Sigmoid colon (tissue), 7 donors: ENCODE results near the gene TOP3A. TPM values are rescaled to one million over a fixed set of nuclear protein-coding genes. Genes with fewer than 3 reads are reported as not detected.
"Not testable (repeated sequence)": the region's sequence is repeated elsewhere in the genome, so short reads cannot be mapped to it uniquely, and the experiment has no call there.

ENCODE experiments used
- DNase-seq: peaks from one replicate; pipeline ENCODE4 v3.0.0-alpha.2; 2019
- H3K27ac ChIP-seq, 4 donors: fragments of 200-600 bp; sonication (generic); one replicate each; pipeline ENCODE4 v1.5.1; 2016 to 2019; ENCODE audit warnings: mild to moderate bottlenecking in 1 of 4
- H3K27me3 ChIP-seq, 3 donors: fragments of 200-600 bp; sonication (generic); one replicate each; pipeline ENCODE4 v1.5.1; 2019; ENCODE audit warnings: mild to moderate bottlenecking in 1 of 3
- H3K36me3 ChIP-seq, 4 donors: fragments of 200-600 bp; sonication (generic); one replicate each; pipeline ENCODE4 v1.5.1; 2016 to 2019
- H3K4me1 ChIP-seq, 4 donors: fragments of 200-600 bp; sonication (generic); one replicate each; pipeline ENCODE4 v1.5.1; 2017 to 2019
- H3K4me3 ChIP-seq, 4 donors: fragments of 200-600 bp; sonication (generic); one replicate each; pipeline ENCODE4 v1.5.1; 2017 to 2019; ENCODE audit warnings: mild to moderate bottlenecking in 2 of 4, moderate library complexity in 1 of 4
- H3K9me3 ChIP-seq, 4 donors: fragments of 200-600 bp in 3 of 4; sonication (generic) in 3 of 4; one replicate each; pipeline versions ENCODE4 v1.5.1 to v1.6.1; 2013 to 2019
- EP300 ChIP-seq, 4 donors: sonication (generic); formaldehyde crosslinking; IDR thresholded peaks; one replicate each; pipeline ENCODE4 v1.6.1; 2017; ENCODE audit warnings: antibody characterized with exemption in 4 of 4
- POLR2A ChIP-seq, 2 donors: fragments of 450-650 bp; IDR thresholded peaks; one replicate each; pipeline ENCODE4 v1.6.1; 2016; ENCODE audit warnings: antibody characterized with exemption in 2 of 2, mild to moderate bottlenecking in 2 of 2, moderate library complexity in 2 of 2
- POLR2AphosphoS5 ChIP-seq, 4 donors: sonication (generic); formaldehyde crosslinking; IDR thresholded peaks; one replicate each; pipeline ENCODE4 v1.6.1; 2017; ENCODE audit warnings: antibody characterized with exemption in 4 of 4
- WGBS, 2 donors: extraction: QIAGEN DNeasy Blood & Tissue Kit; methylation state at CpG; one replicate each; pipeline ENCODE4 v1.1.7; 2013; 5-methylcytosine and 5-hydroxymethylcytosine counted together
- intact Hi-C: fragments of 100-400 bp; cut with DNase I; formaldehyde crosslinking; loops from one replicate; pipeline ENCODE4 v1.15.1; 2023
- polyA plus RNA-seq, 3 donors: library from polyadenylated mRNA; stranded (reverse); fragments of 200-250 nt; gene quantifications; one replicate each; pipeline ENCODE4 v1.2.3, GENCODE V29; 2013
- total RNA-seq, 4 donors: library from RNA; depleted of rRNA; stranded (reverse); fragments of >200 nt; gene quantifications; one replicate each; pipeline ENCODE4 v1.1.0, GENCODE V29; 2016
- TF ChIP-seq, protein P1 (sequence below), 4 experiments: fragments of 450-650 bp in 3 of 4; fragments of 200-600 bp in 1 of 4; IDR thresholded peaks; one replicate each; pipeline ENCODE4 v1.5.1; 2016 to 2019; ENCODE audit warnings: antibody characterized with exemption in 4 of 4, mild to moderate bottlenecking in 3 of 4, moderate library complexity in 2 of 4
- donor health status: healthy with polysubstance abuse.
- donor health status: Bipolar disorder and iron deficiency.
- donor health status: healthy.

Gene TOP3A
- total and polyA plus RNA-seq, 7 donors = 5.4 to 42.4 (median 22.1) TPM

DNA sequence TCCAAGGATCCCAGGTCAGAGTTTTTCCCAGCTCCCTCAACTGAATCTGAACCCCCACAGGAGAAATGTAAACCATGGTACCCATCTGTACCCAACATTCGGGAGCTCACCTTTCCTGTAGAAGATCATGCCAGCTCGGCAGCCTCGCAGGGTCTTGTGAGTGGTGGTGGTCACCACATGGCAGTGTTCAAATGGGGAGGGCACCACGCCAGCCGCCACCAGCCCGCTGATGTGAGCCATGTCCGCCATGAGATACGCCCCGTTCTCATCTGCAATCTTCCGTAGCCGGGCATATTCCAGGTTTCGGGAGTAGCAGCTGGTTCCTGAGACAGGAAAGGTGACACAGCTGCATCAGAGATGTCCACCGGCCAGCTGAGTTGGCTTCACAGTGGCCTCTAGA lies 25.1 kb upstream of the TOP3A start:
- intact Hi-C loops = no loop called here
- peaks cover 6 to 61% (median 26%) of the 10 kb centered on the region in 4 donors for H3K36me3 ChIP-seq
- H3K27me3 ChIP-seq = no peaks in the 10 kb centered on the region
- no peak overlapping the region for H3K4me3 ChIP-seq
- TF ChIP-seq, protein P1, sequence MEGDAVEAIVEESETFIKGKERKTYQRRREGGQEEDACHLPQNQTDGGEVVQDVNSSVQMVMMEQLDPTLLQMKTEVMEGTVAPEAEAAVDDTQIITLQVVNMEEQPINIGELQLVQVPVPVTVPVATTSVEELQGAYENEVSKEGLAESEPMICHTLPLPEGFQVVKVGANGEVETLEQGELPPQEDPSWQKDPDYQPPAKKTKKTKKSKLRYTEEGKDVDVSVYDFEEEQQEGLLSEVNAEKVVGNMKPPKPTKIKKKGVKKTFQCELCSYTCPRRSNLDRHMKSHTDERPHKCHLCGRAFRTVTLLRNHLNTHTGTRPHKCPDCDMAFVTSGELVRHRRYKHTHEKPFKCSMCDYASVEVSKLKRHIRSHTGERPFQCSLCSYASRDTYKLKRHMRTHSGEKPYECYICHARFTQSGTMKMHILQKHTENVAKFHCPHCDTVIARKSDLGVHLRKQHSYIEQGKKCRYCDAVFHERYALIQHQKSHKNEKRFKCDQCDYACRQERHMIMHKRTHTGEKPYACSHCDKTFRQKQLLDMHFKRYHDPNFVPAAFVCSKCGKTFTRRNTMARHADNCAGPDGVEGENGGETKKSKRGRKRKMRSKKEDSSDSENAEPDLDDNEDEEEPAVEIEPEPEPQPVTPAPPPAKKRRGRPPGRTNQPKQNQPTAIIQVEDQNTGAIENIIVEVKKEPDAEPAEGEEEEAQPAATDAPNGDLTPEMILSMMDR (IDR thresholded peaks at IDR 0.05) = no peak
- TF ChIP-seq POLR2A (IDR thresholded peaks at IDR 0.05) (no peak), EP300 (IDR thresholded peaks at IDR 0.05) (no peak), POLR2AphosphoS5 (IDR thresholded peaks at IDR 0.05) (no peak)
- DNase-seq = no peak
- 98% methylated on average over 13 of the region's 13 CpGs for WGBS, 2 donors
- H3K9me3 ChIP-seq = no peaks in the 10 kb centered on the region
- H3K27ac ChIP-seq = no peak overlapping the region
- H3K4me1 ChIP-seq = no peaks in the 10 kb centered on the region

GRCh38 chr17:18338158-18338557 lies 23.4 kb upstream of the TOP3A start:
- H3K9me3 ChIP-seq, H3K4me1 ChIP-seq, H3K27me3 ChIP-seq, intact Hi-C loops, H3K27ac ChIP-seq, H3K4me3 ChIP-seq: not testable (repeated sequence)
- WGBS, 2 donors = 97% methylated on average over 25 of the region's 25 CpGs
- H3K36me3 ChIP-seq = peaks cover 6 to 67% (median 25%) of the 10 kb centered on the region in 4 donors
- DNase-seq = peak; percentile 20

GRCh38 chr17:18332909-18333489 lies 18.2 kb upstream of the TOP3A start:
- H3K27ac ChIP-seq = no peak overlapping the region
- peaks cover 0 to 86% (median 24%) of the 10 kb centered on the region in 4 donors for H3K36me3 ChIP-seq
- intact Hi-C loops = no loop called here
- no peaks in the 10 kb centered on the region for H3K4me1 ChIP-seq
- 88 to 89% methylated on average over 4 of the region's 4 CpGs for WGBS, 2 donors
- H3K9me3 ChIP-seq = no peaks in the 10 kb centered on the region
- DNase-seq = no peak
- no peak for TF ChIP-seq POLR2AphosphoS5 (IDR thresholded peaks at IDR 0.05)
- TF ChIP-seq, protein P1 (IDR thresholded peaks at IDR 0.05) = no peak
- TF ChIP-seq POLR2A (IDR thresholded peaks at IDR 0.05) = no peak
- no peak for TF ChIP-seq EP300 (IDR thresholded peaks at IDR 0.05)
- no peaks in the 10 kb centered on the region for H3K27me3 ChIP-seq
- no peak overlapping the region for H3K4me3 ChIP-seq

- no peak for DNase-seq
- H3K27me3 ChIP-seq = no peaks in the 10 kb centered on the region
- intact Hi-C loops = no loop called here
- H3K4me3 ChIP-seq = no peak overlapping the region
- TF ChIP-seq, protein P1 (IDR thresholded peaks at IDR 0.05) = no peak
- TF ChIP-seq EP300 (IDR thresholded peaks at IDR 0.05) (no peak), POLR2AphosphoS5 (IDR thresholded peaks at IDR 0.05) (no peak), POLR2A (IDR thresholded peaks at IDR 0.05) (no peak)
- H3K9me3 ChIP-seq = no peaks in the 10 kb centered on the region
- H3K36me3 ChIP-seq = peaks cover 0 to 93% (median 28%) of the 10 kb centered on the region in 4 donors
- WGBS, 2 donors = 80 to 87% methylated on average over 9 of the region's 9 CpGs
- H3K27ac ChIP-seq = no peak overlapping the region
- H3K4me1 ChIP-seq = no peaks in the 10 kb centered on the region
These were observed 17.1 kb upstream of the TOP3A start for GRCh38 chr17:18331879-18332278.

DNA sequence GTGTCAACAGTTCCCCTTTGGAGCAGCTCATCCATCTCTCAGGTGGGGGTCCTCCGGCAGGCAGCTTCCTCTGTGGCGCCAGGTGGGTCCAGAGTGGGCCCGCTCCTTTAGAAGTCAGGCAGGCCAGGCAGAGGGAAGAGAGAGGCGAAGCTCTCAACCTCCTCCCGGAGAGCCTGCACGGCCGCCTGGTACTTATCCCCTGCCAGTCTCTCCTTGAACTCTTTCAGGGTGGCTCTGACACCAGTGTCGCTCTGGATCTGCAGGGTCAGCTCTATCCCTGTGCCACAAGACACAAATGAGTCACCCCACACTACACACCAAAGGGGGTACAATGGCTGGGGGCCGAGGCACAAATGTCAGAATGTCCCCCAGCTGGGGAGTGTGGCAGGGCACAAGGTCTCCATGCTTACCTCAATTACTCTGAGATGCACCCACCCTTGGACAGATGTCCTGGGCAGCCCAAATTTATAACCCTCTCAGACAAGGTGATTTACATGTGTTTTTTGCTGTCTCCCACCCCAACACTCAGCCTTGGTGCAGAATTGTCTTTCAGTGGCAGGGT lies 13.9 kb upstream of the TOP3A start:
- WGBS, 2 donors = 94 to 95% methylated on average over 9 of the region's 9 CpGs
- intact Hi-C loops = no loop called here
- TF ChIP-seq POLR2AphosphoS5 (IDR thresholded peaks at IDR 0.05) = no peak
- no peak for TF ChIP-seq EP300 (IDR thresholded peaks at IDR 0.05)
- TF ChIP-seq, protein P1 (IDR thresholded peaks at IDR 0.05) = no peak
- TF ChIP-seq POLR2A (IDR thresholded peaks at IDR 0.05) = no peak
- Histone ChIP-seq H3K4me3 (no peak overlapping the region), H3K36me3 (peaks cover 14 to 98% (median 34%) of the 10 kb centered on the region in 4 donors), H3K4me1 (no peaks in the 10 kb centered on the region), H3K27ac (no peak overlapping the region), H3K9me3 (no peaks in the 10 kb centered on the region), H3K27me3 (no peaks in the 10 kb centered on the region)
- no peak for DNase-seq
